DMS153 treated with DMSO at 0.1 percent for 48 hours (cell line): ENCODE data around the gene SKAP1.

Experiments used
- DNase-seq: peaks from one replicate; lab custom pipeline; 2025; ENCODE audit not compliant: unreplicated experiment; lab: John Stamatoyannopoulos, UW

SKAP1 gene

DNA sequence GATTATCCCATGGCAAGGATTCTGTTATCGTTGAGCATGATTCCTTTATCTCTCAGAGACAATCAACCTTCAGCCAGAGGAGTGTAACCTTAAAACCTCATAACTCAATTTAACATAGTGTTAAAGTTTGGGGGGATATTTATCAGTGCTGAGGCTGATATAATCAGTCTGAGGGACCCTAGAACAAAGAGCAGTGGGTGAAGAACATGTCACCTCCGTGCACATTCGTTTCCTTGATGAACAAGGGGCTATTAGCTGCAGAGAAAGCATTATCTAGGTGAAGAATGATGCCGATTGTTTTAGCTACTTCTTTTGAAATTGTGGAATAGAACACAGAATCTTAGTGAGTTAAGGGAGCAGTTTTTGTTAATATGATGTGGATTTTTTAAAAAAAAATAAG, 99.1 kb downstream of the SKAP1 start:
- no peak for DNase-seq

DNA sequence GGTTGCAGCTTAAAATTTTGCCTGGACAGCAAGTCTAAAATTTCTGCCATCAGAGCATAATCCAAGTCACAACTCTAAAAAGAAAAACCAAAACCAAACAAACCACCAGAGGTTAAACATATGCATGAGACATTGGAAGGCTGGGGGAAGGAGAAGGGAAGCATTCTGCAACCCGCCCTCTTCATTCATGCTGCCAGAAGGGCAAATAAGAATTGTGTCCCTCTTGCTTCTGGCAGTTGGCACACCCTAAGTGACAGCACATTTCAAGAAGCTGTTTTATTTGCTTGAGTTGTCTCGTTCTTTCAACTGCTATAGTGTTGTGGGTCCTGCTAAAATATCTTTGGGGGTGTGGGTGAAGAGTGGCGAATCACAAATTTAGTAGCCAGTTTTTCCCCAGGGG, 99.6 kb downstream of the SKAP1 start:
- no peak for DNase-seq

DNA sequence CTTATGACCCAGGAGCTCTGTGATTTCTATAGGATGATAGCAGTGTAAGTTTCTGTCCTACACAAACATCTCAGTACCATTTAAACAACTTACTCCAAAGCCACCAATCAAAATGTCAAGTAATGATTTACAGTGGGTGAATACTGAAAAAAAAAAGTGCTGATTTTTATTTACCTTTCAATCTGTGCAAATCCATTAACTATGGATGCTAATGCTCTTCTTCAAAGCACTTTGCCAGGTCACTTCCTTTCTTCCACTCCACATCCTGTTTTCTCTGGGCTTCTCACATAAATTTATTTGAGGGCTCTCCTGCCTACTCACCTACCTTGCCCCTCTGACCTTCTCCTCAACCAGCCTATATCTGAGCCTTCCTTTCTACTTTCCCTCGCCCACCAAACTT, 101.6 kb downstream of the SKAP1 start:
- DNase-seq, result peak; percentile 30

DNA sequence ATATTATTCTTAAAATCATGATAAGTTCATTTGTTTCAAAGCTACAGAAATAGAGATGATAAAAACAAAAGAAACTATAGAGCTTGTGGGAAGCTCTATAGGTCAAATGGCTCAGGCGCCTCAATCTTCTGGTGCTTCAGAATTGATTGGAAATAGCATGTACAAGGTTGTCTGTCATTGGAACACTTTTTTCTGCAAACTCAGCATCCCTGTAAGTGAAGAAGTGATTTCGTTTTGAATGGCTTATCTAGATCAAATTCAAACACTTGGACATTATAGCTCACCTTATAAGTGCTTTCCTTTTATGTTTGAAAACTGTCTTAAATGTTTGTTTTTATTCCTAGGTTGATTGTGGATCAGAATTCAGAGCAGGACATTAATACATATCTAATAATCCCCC, 103.7 kb downstream of the SKAP1 start:
- no peak for DNase-seq

DNA sequence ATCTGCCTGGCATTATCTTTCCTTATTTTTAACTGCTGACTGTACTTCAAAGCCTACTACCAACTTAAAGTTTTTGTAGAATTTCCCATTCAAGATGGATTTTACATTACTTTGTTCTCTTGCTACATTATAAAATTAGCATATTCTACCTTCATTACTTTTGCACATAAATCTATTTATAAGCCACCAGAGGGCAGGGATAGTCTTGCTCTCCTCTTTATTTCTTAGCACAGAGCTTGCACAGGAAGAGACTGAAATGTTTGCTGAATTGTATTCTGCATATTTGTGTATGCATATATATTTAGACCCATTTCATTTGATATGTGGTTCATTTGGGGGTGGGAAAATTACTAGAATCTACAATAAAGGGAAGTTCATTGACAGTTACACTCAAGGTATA, 108.0 kb downstream of the SKAP1 start:
- DNase-seq, result no peak

DNA sequence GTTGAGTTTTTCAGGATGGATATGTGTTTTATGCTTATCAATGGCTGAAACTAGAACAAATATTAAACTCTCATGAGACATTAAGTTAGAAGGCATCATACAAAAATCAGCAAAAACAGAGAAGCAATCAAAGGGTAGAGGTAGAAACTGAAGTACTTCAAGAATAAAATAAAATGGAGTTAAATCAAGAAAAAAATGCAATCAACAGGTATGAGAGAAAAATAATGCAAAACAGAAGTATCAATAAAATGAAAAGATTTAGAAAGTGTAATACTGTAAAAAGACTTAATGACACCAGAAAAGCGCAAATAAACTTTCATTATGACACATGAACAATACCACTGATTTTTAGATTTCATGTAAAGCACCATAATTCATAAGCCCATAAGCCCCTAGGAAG, 112.3 kb downstream of the SKAP1 start:
- no peak for DNase-seq

DNA sequence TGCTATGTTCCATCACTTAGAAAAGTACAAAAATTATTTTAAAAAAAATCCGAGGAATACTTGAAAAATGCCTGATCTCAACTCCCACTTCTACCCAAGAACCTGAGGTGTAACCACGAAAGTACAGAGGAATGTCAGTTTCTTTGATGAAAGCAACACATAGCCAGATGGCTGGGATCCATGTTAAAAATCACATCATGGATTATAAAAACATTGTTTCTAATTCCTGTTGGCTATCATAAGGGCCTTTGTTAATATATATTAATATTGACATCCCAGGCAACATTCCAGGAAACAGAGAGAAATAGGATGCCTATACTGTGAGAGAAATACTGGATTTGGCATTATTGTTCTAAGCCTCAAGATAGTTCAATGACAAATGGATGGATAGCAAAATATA, 115.3 kb downstream of the SKAP1 start:
- no peak for DNase-seq

DNA sequence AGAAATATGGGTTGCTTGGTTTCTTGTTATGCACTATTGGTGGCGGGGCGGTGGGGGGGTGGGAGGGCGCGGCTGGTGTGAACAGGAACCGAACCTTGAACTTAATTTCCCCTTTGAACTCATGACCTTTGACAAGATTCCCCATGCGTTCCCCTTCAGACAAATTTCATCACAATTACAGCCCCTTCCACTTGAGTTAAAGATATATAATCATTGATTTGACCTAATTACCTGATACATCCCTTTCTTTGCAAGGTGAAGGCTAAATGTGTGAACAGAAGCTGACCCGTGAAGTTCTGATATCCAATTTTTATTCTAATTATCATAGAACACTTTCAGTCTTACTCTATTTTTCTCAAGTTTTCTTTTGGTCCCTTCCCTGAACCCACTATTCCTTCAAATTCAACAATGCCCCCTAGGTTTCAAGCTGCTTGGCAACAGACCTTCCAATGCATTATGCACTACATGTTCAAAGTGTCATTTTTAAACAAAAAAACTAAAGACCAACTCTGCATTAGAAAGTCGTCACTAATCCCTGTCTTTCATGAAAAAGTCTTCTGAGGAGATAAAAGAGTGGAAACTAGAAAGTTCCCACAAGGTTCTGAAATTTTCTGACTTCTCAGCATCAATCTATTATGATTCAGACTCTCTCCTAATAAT, 116.8 kb downstream of the SKAP1 start:
- DNase-seq, result no peak

DNA sequence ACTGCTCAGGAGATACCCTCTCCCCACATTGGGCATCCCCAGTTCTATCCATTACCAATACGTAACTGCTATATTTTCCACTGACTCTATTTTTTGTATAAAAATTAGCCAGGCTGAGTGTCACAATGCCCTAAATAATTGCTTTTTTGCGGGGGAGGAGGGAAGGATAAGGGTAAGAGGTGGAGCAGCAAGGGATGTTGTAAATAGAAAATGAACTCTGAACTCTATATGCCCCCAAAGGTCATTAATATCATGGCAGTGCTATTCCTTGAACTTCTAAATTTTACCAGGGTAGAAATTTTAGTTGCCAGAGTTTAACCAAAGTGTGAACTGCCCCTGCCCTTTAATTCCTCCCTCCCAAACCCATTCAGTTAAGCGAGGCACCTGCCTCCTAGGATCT, 118.7 kb downstream of the SKAP1 start:
- DNase-seq, result no peak

DNA sequence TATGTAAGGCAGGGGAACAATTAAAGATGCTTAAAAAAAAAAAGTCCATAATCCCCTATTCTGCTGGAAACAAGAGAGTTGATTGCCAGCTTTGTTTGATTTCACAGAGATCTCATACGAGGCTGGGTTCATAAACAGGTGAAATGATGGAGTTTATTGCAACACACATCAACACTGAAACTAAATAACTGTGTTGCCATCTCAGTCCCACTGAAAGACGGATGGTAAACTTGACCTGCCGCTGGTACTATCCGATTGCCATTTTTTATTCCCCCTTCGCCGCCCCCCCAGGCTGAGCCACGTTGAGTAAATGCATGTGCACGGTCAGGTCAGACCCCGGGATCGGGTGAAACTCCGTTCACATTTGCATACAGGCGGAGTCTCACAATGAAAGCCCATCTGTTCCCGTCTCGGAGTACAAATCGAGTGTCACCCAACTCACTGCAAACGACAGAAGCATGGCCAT, 119.2 kb downstream of the SKAP1 start:
- DNase-seq, result peak; percentile 66

DNA sequence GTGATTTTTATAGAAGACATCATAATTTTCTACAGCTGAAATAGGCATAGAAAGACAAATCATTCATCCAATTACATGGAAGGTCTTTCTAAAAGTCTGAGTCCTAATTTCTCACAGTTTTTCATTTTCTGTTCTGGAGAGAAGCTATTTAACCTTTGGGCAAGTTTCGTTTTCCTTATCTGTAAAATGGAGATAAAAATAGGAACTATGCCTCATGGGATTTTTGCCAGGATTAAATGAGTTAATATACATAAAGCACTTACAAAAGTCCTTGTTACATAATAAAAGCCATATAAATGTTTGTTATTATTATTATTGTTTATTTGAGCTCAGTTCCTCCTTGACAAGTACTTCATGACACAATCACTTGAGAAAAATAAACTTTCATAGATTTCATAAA, 121.4 kb downstream of the SKAP1 start:
- DNase-seq, result no peak

DNA sequence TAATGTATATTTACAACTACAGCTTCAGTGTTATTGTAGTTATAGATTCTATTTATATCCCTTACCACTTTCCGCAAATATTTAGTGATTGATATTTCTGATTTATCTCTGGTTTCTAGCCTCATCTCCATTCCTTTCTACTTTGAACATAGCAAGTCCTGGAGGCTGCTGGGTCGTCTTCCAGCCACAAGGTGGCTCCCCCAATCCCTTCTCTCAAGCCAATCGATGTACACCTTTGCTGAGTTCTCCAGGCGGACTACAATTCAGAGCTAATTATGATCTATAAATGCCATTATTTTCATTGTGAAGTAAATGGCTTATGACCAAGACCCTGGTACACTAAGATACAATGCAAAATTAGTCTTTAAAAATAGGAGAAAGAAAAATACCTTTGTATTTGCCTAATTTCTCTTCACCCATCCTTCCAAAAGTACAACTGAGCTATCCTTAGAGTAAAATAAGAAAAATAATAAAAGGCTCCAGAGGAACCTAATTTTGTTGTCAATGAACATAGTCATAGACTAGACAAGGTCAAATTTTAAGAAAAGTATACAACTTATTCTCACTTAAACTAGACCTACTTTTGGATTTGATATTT, 122.1 kb downstream of the SKAP1 start:
- DNase-seq, result peak; percentile 31

DNA sequence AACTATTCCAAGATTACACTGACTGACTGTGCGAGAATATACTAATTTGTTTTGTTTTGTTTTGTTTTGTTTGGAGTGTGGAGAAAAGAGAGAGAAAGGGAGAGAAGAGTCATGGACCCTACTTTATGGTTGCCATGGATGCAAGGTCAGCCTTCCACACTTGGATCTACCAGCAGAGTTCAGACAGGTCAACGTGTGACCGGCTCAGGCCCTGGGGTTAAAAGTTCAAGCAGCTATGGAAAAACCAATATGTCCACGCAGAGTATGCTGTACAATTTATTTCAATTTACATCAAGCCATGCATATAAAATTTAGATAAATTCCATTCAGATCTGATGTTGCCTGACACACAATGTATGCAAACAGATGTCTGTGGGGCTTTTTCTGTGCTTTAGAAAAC, 122.8 kb downstream of the SKAP1 start:
- DNase-seq, result no peak

DNA sequence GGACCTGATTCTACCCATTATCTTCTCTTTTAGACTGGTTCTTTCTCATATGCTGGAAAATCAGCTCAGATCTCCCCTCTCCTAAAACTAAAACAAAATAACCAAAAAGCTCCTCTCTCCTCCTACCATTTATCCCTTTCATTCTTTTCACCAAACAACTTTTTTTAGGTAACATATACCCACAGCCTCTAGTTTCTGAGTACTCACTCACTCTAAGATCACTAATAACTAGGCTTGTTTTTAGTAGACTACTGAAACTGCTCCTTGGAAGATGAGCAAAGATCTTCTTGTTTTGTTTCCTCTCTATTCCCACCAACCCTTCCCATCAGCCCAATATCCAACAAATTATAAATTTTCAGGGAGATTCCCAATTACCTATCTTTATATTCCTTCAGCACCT, 129.0 kb downstream of the SKAP1 start:
- DNase-seq, result no peak

DNA sequence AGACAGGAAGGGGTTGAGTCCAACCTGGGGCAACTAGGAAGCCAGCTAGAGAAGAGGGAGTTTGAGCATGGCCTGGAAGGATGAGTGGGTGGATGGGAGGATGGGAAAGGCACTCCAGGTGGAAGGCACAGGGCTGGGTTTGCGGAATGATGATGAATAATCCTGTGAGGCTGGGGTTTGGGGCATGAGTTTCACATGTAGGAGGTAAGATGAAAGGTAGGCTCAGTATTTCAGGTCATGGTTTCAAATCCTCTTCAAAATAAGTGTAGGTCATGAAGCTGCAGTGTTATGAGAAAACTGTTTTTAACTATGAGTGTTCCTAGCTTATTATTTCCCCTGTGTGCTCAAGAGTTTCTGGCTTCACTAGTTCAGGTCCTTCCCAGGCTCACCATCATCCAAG, 130.3 kb downstream of the SKAP1 start:
- no peak for DNase-seq

DNA sequence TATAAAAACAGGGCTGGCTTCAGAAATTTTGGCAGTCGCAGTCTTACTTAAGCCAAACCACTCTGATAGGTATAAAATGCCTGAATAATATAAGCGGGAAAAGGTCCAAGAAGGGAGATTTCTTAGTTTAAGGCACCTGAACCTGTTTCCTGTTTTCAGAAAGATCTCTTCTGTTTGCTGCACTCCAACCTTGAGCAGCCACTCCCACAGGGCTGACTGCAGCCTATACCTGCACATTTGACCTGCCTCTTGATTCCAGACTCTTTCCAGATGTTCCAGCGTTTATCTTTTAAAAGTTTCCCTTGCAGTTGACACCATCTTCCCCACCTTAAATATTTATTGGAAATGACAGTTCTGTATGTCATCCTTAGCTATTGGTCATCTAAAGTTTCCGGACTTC, 132.2 kb downstream of the SKAP1 start:
- no peak for DNase-seq

DNA sequence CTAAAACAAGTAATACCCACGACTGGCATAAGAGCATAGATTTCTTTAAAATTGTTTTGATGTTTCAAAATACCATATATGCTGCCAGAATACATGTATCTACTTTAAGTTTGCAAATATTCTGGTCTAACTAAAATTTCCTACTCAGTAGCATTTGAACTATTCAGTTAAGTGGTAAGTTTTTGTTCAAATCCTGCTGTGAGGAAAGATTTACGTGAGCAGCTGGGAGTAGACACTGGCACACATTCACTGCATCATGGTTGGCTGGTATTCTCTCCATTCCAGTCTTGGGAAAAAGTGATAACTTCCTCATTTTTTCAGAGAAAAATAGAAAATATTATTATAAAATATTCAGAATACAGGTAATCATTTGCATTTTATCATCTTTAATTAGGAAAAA, 133.6 kb downstream of the SKAP1 start:
- no peak for DNase-seq

DNA sequence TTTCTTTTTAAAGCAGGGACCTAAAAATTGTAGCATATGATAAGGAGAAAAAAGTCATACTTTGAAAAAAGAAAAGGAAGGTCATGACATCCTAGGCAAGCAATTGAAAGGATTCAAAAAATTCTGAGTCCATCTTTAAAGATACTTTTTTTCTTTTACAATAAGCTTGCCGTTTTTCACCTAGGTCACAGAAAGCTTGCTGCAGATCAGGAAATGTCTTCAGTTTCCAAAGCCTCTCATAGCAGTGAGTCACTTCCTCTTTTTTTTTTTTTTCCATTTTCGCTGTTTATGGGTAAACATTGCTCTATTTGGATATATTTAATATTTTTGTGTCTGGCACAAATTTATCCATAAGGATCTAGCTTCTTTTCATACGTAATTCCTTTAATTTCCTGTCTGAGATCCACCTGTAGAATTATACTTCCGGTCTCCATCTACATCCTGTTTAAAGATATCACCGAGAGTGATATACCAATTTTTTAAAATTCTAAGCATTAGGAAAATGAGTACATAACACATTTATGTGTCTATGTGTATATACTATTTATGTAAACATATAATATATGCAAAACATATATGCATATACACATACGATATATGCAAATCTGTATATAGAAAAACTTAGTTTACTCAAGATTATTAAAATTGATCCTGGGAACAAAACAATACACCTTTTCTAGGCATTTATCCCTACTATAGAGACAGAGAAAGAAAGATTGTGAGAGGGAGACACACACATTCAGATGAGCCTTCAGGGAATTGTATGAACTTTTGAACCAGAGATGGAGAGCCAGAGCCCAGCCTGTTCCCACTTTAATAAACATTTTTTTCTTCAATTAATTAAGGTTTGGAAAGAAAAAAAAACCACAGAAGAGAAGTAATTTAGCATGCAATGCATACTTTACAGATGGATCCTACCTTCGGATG, 134.4 kb downstream of the SKAP1 start:
- no peak for DNase-seq

DNA sequence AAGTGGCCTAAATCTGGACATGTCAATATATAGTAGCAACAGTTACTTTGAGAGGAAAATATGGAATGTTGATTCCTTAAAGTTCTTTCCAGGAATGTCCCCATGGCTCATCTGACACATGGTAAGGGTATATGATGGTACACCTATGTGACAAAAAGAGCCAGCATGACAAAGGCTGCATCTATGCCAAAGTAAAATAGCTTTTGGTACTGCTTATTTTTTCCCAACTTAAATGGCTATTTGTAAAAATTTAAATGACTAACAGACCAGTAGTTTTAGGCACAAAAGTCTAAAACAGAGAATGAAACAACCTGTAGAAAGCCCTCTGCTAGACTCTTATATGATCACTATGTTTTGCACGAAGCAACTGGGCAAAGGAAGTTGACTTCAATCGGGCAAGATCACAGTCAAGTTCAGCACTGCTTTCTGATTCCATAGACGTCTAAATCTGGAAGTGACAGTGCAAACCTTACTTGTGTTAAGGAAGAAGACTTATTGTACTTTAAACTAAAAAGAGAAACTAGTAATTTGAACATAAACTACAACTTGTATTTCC, 135.1 kb downstream of the SKAP1 start:
- DNase-seq, result no peak

DNA sequence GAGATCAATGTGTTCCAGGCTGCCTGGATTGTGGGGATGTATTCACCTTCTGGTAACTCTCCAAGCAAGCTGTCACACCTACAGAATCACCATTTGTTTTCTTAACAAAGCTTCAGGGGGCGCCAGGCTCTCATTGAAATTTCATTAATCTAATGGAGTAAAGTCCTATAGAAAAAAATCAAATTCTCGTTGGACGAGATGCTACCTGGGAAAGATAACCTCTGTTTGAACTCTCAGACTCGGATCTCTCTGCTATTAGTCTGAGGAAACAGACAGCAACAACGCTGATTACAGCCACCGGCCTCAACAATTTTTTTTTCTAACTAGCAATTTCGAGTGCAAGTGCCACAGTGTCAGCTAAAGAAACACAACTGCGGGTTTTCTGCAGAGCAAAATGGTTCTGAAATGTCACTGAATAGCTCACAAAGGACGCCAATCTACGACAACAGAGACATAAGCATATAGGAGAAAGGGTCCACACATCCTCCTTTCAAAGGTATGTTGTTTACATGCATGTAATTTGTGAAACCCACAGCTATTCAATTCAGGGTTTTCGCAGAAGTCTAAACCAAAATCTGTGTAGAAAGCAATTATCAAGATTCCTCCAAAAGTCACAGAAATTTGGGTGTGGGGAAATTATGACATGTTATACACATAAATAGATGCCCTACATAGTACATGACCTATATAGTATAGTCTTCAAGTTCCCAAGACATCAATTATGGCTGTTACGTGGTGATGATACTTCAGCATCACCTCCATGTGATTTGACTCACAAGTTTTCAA, 135.8 kb downstream of the SKAP1 start:
- DNase-seq, result no peak
